ENCODE measurements around the gene TEX14. TPM values are rescaled to one million over a fixed set of nuclear protein-coding genes. Genes with fewer than 3 reads are reported as not detected.

TEX14 gene
- polyA plus RNA-seq, 1 donor (not counting 4 experiments of a cell fraction or from before 2014, with no cell fraction given), result 0.16 TPM

GRCh38 chr17:58513267-58513964 is 178.4 kb downstream of the TEX14 start:
- peak overlapping the region; percentile 85 for H2AFZ ChIP-seq (ENCODE audit: control insufficient read depth, low read length)
- no peak for FAIRE-seq

GRCh38 chr17:58510075-58510474 is 181.8 kb downstream of the TEX14 start:
- Histone ChIP-seq H3K4me2 (ENCODE audit: control insufficient read depth, extremely low read depth, insufficient read depth, low read depth, low read length) (no peak overlapping the region), H2AFZ (ENCODE audit: control insufficient read depth, low read length) (no peak overlapping the region), H3K9ac (ENCODE audit: control insufficient read depth, extremely low read depth, insufficient read depth, low read length) (no peak overlapping the region), H3K4me3 (ENCODE audit: control insufficient read depth in 2 of 3, extremely low read depth in 1 of 3, insufficient read depth in 2 of 3, low read depth in 1 of 3, low read length in 3 of 3) (no peak overlapping the region), H3K4me1 (ENCODE audit: control insufficient read depth, extremely low read depth, insufficient read depth, low read length) (peaks cover 13% of the 10 kb centered on the region), H3K9me1 (ENCODE audit: control insufficient read depth, extremely low read depth, insufficient read depth, low read length) (no peaks in the 10 kb centered on the region), H3K79me2 (ENCODE audit: control insufficient read depth, insufficient read depth, low read length) (peaks cover 3% of the 10 kb centered on the region), H3K9me3 (ENCODE audit: control insufficient read depth, low read depth, low read length) (no peaks in the 10 kb centered on the region), H3K27me3 (ENCODE audit: control insufficient read depth, extremely low read depth, insufficient read depth, low read length) (no peaks in the 10 kb centered on the region), H3K36me3 (ENCODE audit: control insufficient read depth in 2 of 2, extremely low read depth in 1 of 2, insufficient read depth in 2 of 2, low read length in 2 of 2) (peaks cover 23 to 39% of the 10 kb centered on the region in 2 experiments), H4K20me1 (ENCODE audit: control insufficient read depth, extremely low read depth, insufficient read depth, low read length) (no peaks in the 10 kb centered on the region), H3K27ac (ENCODE audit: control insufficient read depth, insufficient read depth, low read length) (no peak overlapping the region)
- DNase-seq (ENCODE audit: low read depth, low spot score) (no peak), FAIRE-seq (no peak)
- dilution Hi-C loops (cut with MboI; ENCODE audit: extremely low pct_ligation_motif_present, low sequenced_read_pairs), result no loop called here
- no peak for TF ChIP-seq CTCF (optimal IDR thresholded peaks at IDR 0.05 in 1 of 3, IDR thresholded peaks at IDR 0.05 in 1 of 3, conservative IDR thresholded peaks at IDR 0.05 in 1 of 3; ENCODE audit: extremely low read depth in 1 of 3, insufficient read depth in 2 of 3, low read length in 3 of 3)
- TF ChIP-seq EZH2 (IDR thresholded peaks at IDR 0.05; ENCODE audit: low read length), result no peak

More at GRCh38 chr17:58513267-58513964, 178.4 kb downstream of the TEX14 start:
- Histone ChIP-seq H3K27me3 (ENCODE audit: control insufficient read depth, extremely low read depth, insufficient read depth, low read length) (no peaks in the 10 kb centered on the region), H3K36me3 (ENCODE audit: control insufficient read depth in 2 of 2, extremely low read depth in 1 of 2, insufficient read depth in 2 of 2, low read length in 2 of 2) (peaks cover 15 to 27% of the 10 kb centered on the region in 2 experiments), H4K20me1 (ENCODE audit: control insufficient read depth, extremely low read depth, insufficient read depth, low read length) (no peaks in the 10 kb centered on the region), H3K4me1 (ENCODE audit: control insufficient read depth, extremely low read depth, insufficient read depth, low read length) (peaks cover 22% of the 10 kb centered on the region), H3K9me3 (ENCODE audit: control insufficient read depth, low read depth, low read length) (no peaks in the 10 kb centered on the region), H3K79me2 (ENCODE audit: control insufficient read depth, insufficient read depth, low read length) (peaks cover 3% of the 10 kb centered on the region), H3K9me1 (ENCODE audit: control insufficient read depth, extremely low read depth, insufficient read depth, low read length) (no peaks in the 10 kb centered on the region), H3K4me3 (ENCODE audit: control insufficient read depth in 2 of 3, extremely low read depth in 1 of 3, insufficient read depth in 2 of 3, low read depth in 1 of 3, low read length in 3 of 3) (peak overlapping the region; percentile 71 to 91 (median 79)), H3K27ac (ENCODE audit: control insufficient read depth, insufficient read depth, low read length) (no peak overlapping the region), H3K4me2 (ENCODE audit: control insufficient read depth, extremely low read depth, insufficient read depth, low read depth, low read length) (peak overlapping the region; percentile 91), H3K9ac (ENCODE audit: control insufficient read depth, extremely low read depth, insufficient read depth, low read length) (peak overlapping the region; percentile 76)
- DNase-seq (ENCODE audit: low read depth, low spot score), result no peak
- no peak for TF ChIP-seq CTCF (optimal IDR thresholded peaks at IDR 0.05 in 1 of 3, IDR thresholded peaks at IDR 0.05 in 1 of 3, conservative IDR thresholded peaks at IDR 0.05 in 1 of 3; ENCODE audit: extremely low read depth in 1 of 3, insufficient read depth in 2 of 3, low read length in 3 of 3)
- dilution Hi-C loops (cut with MboI; ENCODE audit: extremely low pct_ligation_motif_present, low sequenced_read_pairs), result no loop called here

Measured in keratinocyte (primary cell).